ENCODE results near the gene THSD7B.

The THSD7B gene

GRCh38 chr2:137117385-137117784 is 352.0 kb downstream of the THSD7B start:
- no peak for TF ChIP-seq CTCF (IDR thresholded peaks at IDR 0.05; ENCODE audit: borderline replicate concordance, control extremely low read depth, extremely low read depth, insufficient read depth, missing control alignments)
- no peak for DNase-seq (ENCODE audit: low spot score)
- in situ Hi-C loops (cut with MboI; ENCODE audit: low sequenced_read_pairs, unreplicated experiment) = no loop called here

- no peak for TF ChIP-seq CTCF (IDR thresholded peaks at IDR 0.05; ENCODE audit: borderline replicate concordance, control extremely low read depth, extremely low read depth, insufficient read depth, missing control alignments)
- in situ Hi-C loops (cut with MboI; ENCODE audit: low sequenced_read_pairs, unreplicated experiment) = no loop called here
- DNase-seq (ENCODE audit: low spot score) = no peak
Measured at GRCh38 chr2:137118140-137118539, 352.8 kb downstream of the THSD7B start.

GRCh38 chr2:137123226-137123625 is 357.9 kb downstream of the THSD7B start:
- no peak for TF ChIP-seq CTCF (IDR thresholded peaks at IDR 0.05; ENCODE audit: borderline replicate concordance, control extremely low read depth, extremely low read depth, insufficient read depth, missing control alignments)
- DNase-seq (ENCODE audit: low spot score) = no peak
- in situ Hi-C loops (cut with MboI; ENCODE audit: low sequenced_read_pairs, unreplicated experiment) = no loop called here

- no peak for DNase-seq (ENCODE audit: low spot score)
- TF ChIP-seq CTCF (IDR thresholded peaks at IDR 0.05; ENCODE audit: borderline replicate concordance, control extremely low read depth, extremely low read depth, insufficient read depth, missing control alignments) = no peak
- in situ Hi-C loops (cut with MboI; ENCODE audit: low sequenced_read_pairs, unreplicated experiment) = no loop called here
Measured at GRCh38 chr2:137133225-137133624, 367.9 kb downstream of the THSD7B start.

GRCh38 chr2:137138263-137138662 is 372.9 kb downstream of the THSD7B start:
- no peak for DNase-seq (ENCODE audit: low spot score)
- no peak for TF ChIP-seq CTCF (IDR thresholded peaks at IDR 0.05; ENCODE audit: borderline replicate concordance, control extremely low read depth, extremely low read depth, insufficient read depth, missing control alignments)
- in situ Hi-C loops (cut with MboI; ENCODE audit: low sequenced_read_pairs, unreplicated experiment) = no loop called here

- no peak for DNase-seq (ENCODE audit: low spot score)
- no peak for TF ChIP-seq CTCF (IDR thresholded peaks at IDR 0.05; ENCODE audit: borderline replicate concordance, control extremely low read depth, extremely low read depth, insufficient read depth, missing control alignments)
- in situ Hi-C loops (cut with MboI; ENCODE audit: low sequenced_read_pairs, unreplicated experiment) = no loop called here
Measured at GRCh38 chr2:137151731-137152130, 386.4 kb downstream of the THSD7B start.

GRCh38 chr2:137154946-137155345 is 389.6 kb downstream of the THSD7B start:
- no peak for TF ChIP-seq CTCF (IDR thresholded peaks at IDR 0.05; ENCODE audit: borderline replicate concordance, control extremely low read depth, extremely low read depth, insufficient read depth, missing control alignments)
- DNase-seq (ENCODE audit: low spot score) = no peak
- in situ Hi-C loops (cut with MboI; ENCODE audit: low sequenced_read_pairs, unreplicated experiment) = no loop called here

Measured in GM13976 (cell line).